Measurements from ENCODE around the gene DNMT3B. TPM values are rescaled to one million over a fixed set of nuclear protein-coding genes. Genes with fewer than 3 reads are reported as not detected.
A peak's percentile ranks its signal among the peaks of the same experiment; 100 is the strongest.

The DNMT3B gene
- total and polyA plus RNA-seq, 4 experiments from 2014 or later, result 0.16 to 0.47 (median 0.38) TPM; not detected in 1

DNA sequence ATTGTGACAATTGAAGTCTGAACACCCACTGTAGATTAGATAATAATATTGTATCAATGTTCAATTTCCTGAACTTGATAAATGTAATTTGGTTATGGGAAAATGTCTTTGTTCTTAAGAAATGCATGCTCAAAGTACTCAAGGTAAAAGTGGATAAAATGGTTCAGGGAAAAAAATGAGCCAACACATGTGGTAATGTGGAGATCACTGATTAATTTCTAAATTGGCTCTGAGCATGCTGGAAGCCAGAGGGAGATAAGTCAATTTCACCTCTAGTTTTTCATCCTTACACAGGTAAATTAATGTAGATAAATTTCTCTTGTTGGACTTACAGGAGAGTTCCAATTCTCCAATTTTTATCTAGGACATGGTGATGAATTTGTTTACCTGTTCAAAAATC is 10.9 kb upstream of the DNMT3B start:
- Mint-ChIP-seq H3K4me3 (no peak overlapping the region), H3K9me3 (no peaks in the 10 kb centered on the region), H3K36me3 (no peaks in the 10 kb centered on the region), H3K27ac (no peak overlapping the region), H3K4me1 (no peaks in the 10 kb centered on the region), H3K27me3 (no peaks in the 10 kb centered on the region)
- Histone ChIP-seq H3K9me3 (ENCODE audit: control insufficient read depth in 1 of 2, low read length in 2 of 2) (no peaks in the 10 kb centered on the region), H3K27me3 (ENCODE audit: insufficient read depth, low read length) (no peaks in the 10 kb centered on the region), H3K4me1 (ENCODE audit: insufficient read depth, low read length) (no peaks in the 10 kb centered on the region), H3K27ac (ENCODE audit: low read depth, low read length) (no peak overlapping the region), H3K4me3 (ENCODE audit: low read length in 2 of 2) (no peak overlapping the region), H3K36me3 (ENCODE audit: insufficient read depth, low read length) (no peaks in the 10 kb centered on the region)
- CTCF ChIA-PET (ENCODE audit: partially characterized antibody), result no interaction called here
- no peak for DNase-seq
- POLR2A ChIA-PET (ENCODE audit: partially characterized antibody), result no interaction called here
- intact Hi-C loops (cut with micrococcal nuclease), result no loop called here

DNA sequence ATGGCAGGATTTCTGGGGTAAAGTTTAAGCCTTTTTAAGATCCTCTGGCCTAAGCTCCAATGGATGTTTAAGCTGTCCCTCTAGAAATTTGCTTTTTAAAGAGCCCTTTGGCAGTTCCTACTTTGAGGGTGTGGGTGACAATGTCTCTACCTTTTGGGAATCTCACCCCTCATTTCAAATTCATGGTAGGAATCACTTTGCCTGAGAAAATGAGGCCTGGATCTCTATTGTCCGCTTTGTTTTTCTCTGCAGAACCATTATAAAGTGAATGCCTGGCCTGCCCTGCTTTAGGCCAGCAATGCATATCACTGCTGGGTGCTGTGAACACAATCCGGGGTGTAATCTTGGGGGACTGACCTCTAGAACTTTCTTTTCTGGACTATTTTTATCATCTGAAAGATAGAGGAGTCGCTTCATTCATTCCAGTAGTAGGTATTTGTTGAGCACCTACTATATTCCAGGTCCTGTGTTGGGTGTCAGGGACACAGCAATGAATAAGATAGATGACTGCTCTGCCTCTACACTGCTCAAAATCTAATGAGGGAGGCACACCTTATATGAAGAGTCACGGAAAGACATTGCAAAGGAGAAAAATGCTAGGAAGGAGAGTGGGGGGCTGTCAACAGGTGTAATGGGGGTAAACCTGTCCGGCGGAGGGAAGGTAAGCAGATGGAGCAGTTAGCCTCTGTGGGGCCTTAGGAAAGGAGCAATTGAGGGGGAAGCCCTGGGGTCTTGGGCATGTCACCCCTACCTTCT is 10.3 kb upstream of the DNMT3B start:
- intact Hi-C loops (cut with micrococcal nuclease), result no loop called here
- Histone ChIP-seq H3K27ac (ENCODE audit: low read depth, low read length) (no peak overlapping the region), H3K4me1 (ENCODE audit: insufficient read depth, low read length) (no peaks in the 10 kb centered on the region), H3K27me3 (ENCODE audit: insufficient read depth, low read length) (no peaks in the 10 kb centered on the region), H3K36me3 (ENCODE audit: insufficient read depth, low read length) (no peaks in the 10 kb centered on the region), H3K4me3 (ENCODE audit: low read length in 2 of 2) (no peak overlapping the region), H3K9me3 (ENCODE audit: control insufficient read depth in 1 of 2, low read length in 2 of 2) (no peaks in the 10 kb centered on the region)
- H3K36me3 Mint-ChIP-seq, result no peaks in the 10 kb centered on the region
- CTCF ChIA-PET (ENCODE audit: partially characterized antibody), result no interaction called here
- no peaks in the 10 kb centered on the region for H3K9me3 Mint-ChIP-seq
- H3K4me3 Mint-ChIP-seq, result no peak overlapping the region
- no peaks in the 10 kb centered on the region for H3K27me3 Mint-ChIP-seq
- no peak for DNase-seq
- H3K4me1 Mint-ChIP-seq, result no peaks in the 10 kb centered on the region
- POLR2A ChIA-PET (ENCODE audit: partially characterized antibody), result no interaction called here
- no peak overlapping the region for H3K27ac Mint-ChIP-seq

DNA sequence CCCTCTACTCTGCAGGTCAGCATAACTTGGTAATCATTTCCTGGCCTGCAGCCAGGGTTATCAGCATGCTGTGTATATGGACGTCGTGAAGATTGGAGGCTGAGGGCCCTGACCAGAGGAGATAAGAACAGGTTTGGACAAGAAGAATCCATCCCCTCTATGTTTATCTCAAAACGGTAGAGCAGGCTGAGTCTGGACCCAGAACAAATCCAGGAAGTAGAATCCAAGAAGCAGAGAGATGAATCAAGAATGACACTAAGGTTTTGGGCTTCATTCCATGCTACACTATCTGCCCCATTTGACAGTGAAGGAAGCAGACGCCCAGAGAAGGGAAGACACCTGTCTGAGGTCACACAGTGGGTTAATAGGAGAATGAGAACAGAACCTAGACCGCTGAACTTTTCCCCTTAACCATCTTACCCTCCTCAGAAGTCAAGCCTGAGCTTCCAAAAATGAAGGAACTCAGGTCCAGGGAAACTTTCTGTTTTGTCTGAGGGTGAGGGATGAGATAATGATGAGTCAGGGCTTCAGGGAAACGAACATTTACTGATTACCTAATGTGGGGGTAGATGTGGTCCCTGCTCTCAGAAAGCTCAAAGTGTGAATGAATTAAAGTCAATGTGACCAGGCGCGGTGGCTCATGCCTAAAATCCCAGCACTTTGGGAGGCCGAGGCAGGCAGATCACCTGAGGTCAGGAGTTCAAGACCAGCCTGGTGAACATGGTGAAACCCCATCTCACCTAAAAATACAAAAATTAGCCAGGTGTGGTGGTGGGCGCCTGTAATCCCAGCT is 9.5 kb upstream of the DNMT3B start:
- H3K4me3 ChIP-seq (ENCODE audit: low read length in 2 of 2), result no peak overlapping the region
- Mint-ChIP-seq H3K27ac (peak overlapping the region in 1 of 7 donors; percentile 33), H3K4me3 (no peak overlapping the region), H3K27me3 (no peaks in the 10 kb centered on the region), H3K9me3 (no peaks in the 10 kb centered on the region), H3K4me1 (no peaks in the 10 kb centered on the region), H3K36me3 (no peaks in the 10 kb centered on the region)
- no peaks in the 10 kb centered on the region for H3K4me1 ChIP-seq (ENCODE audit: insufficient read depth, low read length)
- H3K9me3 ChIP-seq (ENCODE audit: control insufficient read depth in 1 of 2, low read length in 2 of 2), result no peaks in the 10 kb centered on the region
- intact Hi-C loops (cut with micrococcal nuclease), result no loop called here
- no peaks in the 10 kb centered on the region for H3K27me3 ChIP-seq (ENCODE audit: insufficient read depth, low read length)
- DNase-seq, result no peak
- POLR2A ChIA-PET (ENCODE audit: partially characterized antibody), result no interaction called here
- H3K27ac ChIP-seq (ENCODE audit: low read depth, low read length), result no peak overlapping the region
- CTCF ChIA-PET (ENCODE audit: partially characterized antibody), result no interaction called here
- no peaks in the 10 kb centered on the region for H3K36me3 ChIP-seq (ENCODE audit: insufficient read depth, low read length)

DNA sequence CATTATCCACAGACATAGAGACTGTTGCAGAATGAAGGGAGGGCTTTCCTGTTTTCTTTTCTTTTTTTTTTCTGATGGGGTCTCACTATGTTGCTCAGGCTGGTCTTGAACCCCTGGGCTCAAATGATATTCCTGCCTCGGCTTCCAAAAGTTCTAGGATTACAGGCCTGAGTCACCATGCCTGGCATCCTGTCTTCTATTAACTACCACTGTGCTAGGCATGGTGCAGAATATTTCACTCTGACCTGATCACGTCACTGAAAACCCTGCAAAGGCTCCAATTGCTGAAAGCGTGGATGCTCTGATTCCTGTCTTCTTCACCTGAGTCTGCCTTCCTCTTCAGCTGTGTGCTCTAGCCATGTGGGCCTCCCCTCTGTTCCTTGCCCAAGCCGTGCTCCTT is 8.5 kb upstream of the DNMT3B start:
- Mint-ChIP-seq H3K4me3 (no peak overlapping the region), H3K9me3 (no peaks in the 10 kb centered on the region), H3K27ac (peak overlapping the region in 1 of 7 donors; percentile 19), H3K36me3 (no peaks in the 10 kb centered on the region), H3K4me1 (no peaks in the 10 kb centered on the region), H3K27me3 (no peaks in the 10 kb centered on the region)
- Histone ChIP-seq H3K4me1 (ENCODE audit: insufficient read depth, low read length) (no peaks in the 10 kb centered on the region), H3K27ac (ENCODE audit: low read depth, low read length) (no peak overlapping the region), H3K27me3 (ENCODE audit: insufficient read depth, low read length) (no peaks in the 10 kb centered on the region), H3K4me3 (ENCODE audit: low read length in 2 of 2) (no peak overlapping the region), H3K36me3 (ENCODE audit: insufficient read depth, low read length) (no peaks in the 10 kb centered on the region), H3K9me3 (ENCODE audit: control insufficient read depth in 1 of 2, low read length in 2 of 2) (no peaks in the 10 kb centered on the region)
- DNase-seq, result no peak
- ChIA-PET CTCF (ENCODE audit: partially characterized antibody) (no interaction called here), POLR2A (ENCODE audit: partially characterized antibody) (no interaction called here)
- intact Hi-C loops (cut with micrococcal nuclease), result no loop called here

DNA sequence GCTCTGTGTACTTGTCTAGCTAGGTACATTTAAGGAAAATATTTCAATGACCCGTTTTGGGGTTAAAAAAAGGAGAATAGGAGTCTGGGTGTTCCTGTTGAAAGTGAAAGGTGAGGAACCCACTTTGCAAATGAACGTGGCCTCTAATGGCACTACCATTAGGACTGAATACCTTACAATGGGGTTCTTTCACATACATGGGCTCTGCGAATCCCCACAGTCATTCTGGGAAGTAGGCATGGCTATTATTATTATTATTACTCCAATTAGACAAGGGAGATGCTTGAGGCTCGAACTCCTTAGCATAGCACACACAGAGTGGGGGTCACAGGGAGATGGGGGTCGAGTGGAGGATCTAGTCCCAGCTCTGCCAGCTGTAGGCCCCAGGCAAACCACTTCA is 6.0 kb upstream of the DNMT3B start:
- DNase-seq, result no peak
- H3K27me3 Mint-ChIP-seq, result no peaks in the 10 kb centered on the region
- Histone ChIP-seq H3K4me3 (ENCODE audit: low read length in 2 of 2) (no peak overlapping the region), H3K4me1 (ENCODE audit: insufficient read depth, low read length) (peaks cover 2% of the 10 kb centered on the region), H3K27ac (ENCODE audit: low read depth, low read length) (no peak overlapping the region), H3K27me3 (ENCODE audit: insufficient read depth, low read length) (no peaks in the 10 kb centered on the region), H3K9me3 (ENCODE audit: control insufficient read depth in 1 of 2, low read length in 2 of 2) (no peaks in the 10 kb centered on the region), H3K36me3 (ENCODE audit: insufficient read depth, low read length) (no peaks in the 10 kb centered on the region)
- ChIA-PET POLR2A (ENCODE audit: partially characterized antibody) (no interaction called here), CTCF (ENCODE audit: partially characterized antibody) (interaction anchor here (2.4 kb wide), 1 partner anchor 22 kb away, joined by 10 read pairs; no protein-coding TSS in a partner anchor)
- H3K36me3 Mint-ChIP-seq, result no peaks in the 10 kb centered on the region
- no peaks in the 10 kb centered on the region for H3K9me3 Mint-ChIP-seq
- H3K4me3 Mint-ChIP-seq, result no peak overlapping the region
- no peak overlapping the region for H3K27ac Mint-ChIP-seq
- H3K4me1 Mint-ChIP-seq, result peaks cover 1 to 4% (median 2%) of the 10 kb centered on the region in 4 donors
- intact Hi-C loops (cut with micrococcal nuclease), result no loop called here

DNA sequence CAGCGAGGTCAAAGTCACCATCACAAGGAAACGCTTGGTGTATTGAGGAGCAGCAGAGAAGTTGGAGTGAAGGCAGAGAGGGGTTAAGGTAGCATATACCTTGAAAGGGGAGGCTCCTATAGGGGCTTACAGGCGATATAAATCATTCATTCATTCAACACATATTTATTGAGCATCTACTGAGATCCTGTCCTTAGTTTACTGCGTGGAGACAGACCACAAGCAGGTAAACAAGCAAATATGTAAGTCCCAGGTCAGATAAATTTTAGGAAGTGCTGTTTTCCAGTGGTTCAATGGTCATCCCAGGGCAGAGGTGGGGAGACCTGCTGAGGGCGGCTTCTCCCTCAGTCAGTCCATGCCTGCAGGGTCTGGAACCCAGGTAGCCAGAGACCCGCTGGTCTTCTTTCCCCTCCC is 761 bp upstream of the DNMT3B start:
- Mint-ChIP-seq H3K36me3 (no peaks in the 10 kb centered on the region), H3K4me3 (peak overlapping the region; percentile 81 to 88 (median 83)), H3K27ac (peak overlapping the region; percentile 22 to 79 (median 56)), H3K4me1 (peaks cover 9 to 21% (median 13%) of the 10 kb centered on the region in 4 donors), H3K27me3 (no peaks in the 10 kb centered on the region), H3K9me3 (no peaks in the 10 kb centered on the region)
- Histone ChIP-seq H3K4me3 (ENCODE audit: low read length in 2 of 2) (peak overlapping the region in 1 of 2 donors; percentile 69), H3K27me3 (ENCODE audit: insufficient read depth, low read length) (no peaks in the 10 kb centered on the region), H3K27ac (ENCODE audit: low read depth, low read length) (no peak overlapping the region), H3K4me1 (ENCODE audit: insufficient read depth, low read length) (peaks cover 18% of the 10 kb centered on the region), H3K9me3 (ENCODE audit: control insufficient read depth in 1 of 2, low read length in 2 of 2) (no peaks in the 10 kb centered on the region), H3K36me3 (ENCODE audit: insufficient read depth, low read length) (no peaks in the 10 kb centered on the region)
- DNase-seq, result no peak
- ChIA-PET CTCF (ENCODE audit: partially characterized antibody) (no interaction called here), POLR2A (ENCODE audit: partially characterized antibody) (no interaction called here)
- intact Hi-C loops (cut with micrococcal nuclease), result no loop called here

DNA sequence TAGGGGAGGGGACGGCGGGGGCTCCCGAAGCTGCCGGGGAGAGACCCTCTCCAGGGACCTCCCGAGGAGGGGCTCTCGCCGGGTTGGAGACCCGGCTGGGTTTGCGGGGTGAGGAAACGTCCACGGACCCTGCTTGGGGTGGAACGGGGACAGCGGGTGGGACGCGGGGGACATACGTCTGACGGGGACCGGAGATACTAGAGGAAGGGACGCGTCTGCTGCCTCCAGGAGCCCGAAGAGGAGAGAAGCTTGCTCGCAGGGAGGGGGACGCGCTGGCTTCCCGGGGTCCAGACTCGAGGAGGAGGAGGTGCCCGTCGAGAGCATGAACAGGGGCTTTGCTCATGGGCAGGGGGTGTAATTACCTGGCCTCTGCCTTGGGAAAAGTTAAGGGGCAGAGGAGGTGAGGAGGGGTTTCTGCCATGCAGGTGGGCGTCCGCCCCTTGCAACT is 593 bp downstream of the DNMT3B start:
- CTCF ChIA-PET (ENCODE audit: partially characterized antibody), result interaction anchor here (1.0 to 4.8 kb wide), 6 partner anchors 15 to 93 kb away, joined by 3 to 46 read pairs (median 4); partner anchors contain the start of genes C20orf203 and COMMD7
- H3K4me1 Mint-ChIP-seq, result peaks cover 9 to 21% (median 13%) of the 10 kb centered on the region in 4 donors
- Histone ChIP-seq H3K4me3 (ENCODE audit: low read length in 2 of 2) (peak overlapping the region; percentile 23 to 69), H3K4me1 (ENCODE audit: insufficient read depth, low read length) (peaks cover 18% of the 10 kb centered on the region), H3K27me3 (ENCODE audit: insufficient read depth, low read length) (no peaks in the 10 kb centered on the region), H3K27ac (ENCODE audit: low read depth, low read length) (no peak overlapping the region), H3K36me3 (ENCODE audit: insufficient read depth, low read length) (no peaks in the 10 kb centered on the region), H3K9me3 (ENCODE audit: control insufficient read depth in 1 of 2, low read length in 2 of 2) (no peaks in the 10 kb centered on the region)
- no peaks in the 10 kb centered on the region for H3K27me3 Mint-ChIP-seq
- no peaks in the 10 kb centered on the region for H3K9me3 Mint-ChIP-seq
- POLR2A ChIA-PET (ENCODE audit: partially characterized antibody), result interaction anchor here (0.7 to 2.7 kb wide), 6 partner anchors 20 to 226 kb away, joined by 3 to 34 read pairs (median 4); partner anchors contain the start of gene COMMD7
- peak overlapping the region in 4 of 7 donors; percentile 38 to 75 (median 62) for H3K27ac Mint-ChIP-seq
- peak in 1 of 5 donors; percentile 4 for DNase-seq
- no peaks in the 10 kb centered on the region for H3K36me3 Mint-ChIP-seq
- intact Hi-C loops (cut with micrococcal nuclease), result loop anchor here (1.0 kb wide), 1 partner anchor 19 kb away; the partner anchor contains the start of gene COMMD7
- H3K4me3 Mint-ChIP-seq, result peak overlapping the region; percentile 86 to 92 (median 88)

All from CD4-positive, alpha-beta memory T cell (primary cell).